DMS79 (cell line): ENCODE data around the gene ING1.
"Not testable (repeated sequence)": the region's sequence is repeated elsewhere in the genome, so short reads cannot be mapped to it uniquely, and the experiment has no call there.

ENCODE experiments used
- DNase-seq: peaks from one replicate; lab custom pipeline; 2025; lab: John Stamatoyannopoulos, UW

The ING1 gene

GRCh38 chr13:110695774-110696173, 17.7 kb upstream of the ING1 start:
- not testable (repeated sequence) for DNase-seq

DNA sequence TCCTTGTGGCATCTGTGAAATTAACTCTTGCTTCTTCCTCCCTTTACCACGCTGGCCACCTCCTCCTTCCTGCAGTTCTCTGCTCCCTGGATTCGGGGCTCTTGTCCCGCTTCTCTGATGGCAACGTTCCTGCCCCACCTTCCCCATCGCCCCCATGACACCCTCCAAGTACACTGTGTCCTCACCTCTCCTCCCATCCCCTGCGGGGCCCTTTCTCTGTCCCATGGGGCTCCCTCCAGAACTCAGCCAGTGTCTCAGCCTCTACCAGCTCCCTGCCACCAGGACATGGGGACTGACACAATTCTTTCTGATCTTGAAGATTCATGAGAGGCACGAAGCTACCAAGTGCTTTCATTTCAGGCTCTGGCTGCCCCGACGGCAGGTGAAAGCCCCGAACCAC, 16.7 kb upstream of the ING1 start:
- DNase-seq: no peak

DNA sequence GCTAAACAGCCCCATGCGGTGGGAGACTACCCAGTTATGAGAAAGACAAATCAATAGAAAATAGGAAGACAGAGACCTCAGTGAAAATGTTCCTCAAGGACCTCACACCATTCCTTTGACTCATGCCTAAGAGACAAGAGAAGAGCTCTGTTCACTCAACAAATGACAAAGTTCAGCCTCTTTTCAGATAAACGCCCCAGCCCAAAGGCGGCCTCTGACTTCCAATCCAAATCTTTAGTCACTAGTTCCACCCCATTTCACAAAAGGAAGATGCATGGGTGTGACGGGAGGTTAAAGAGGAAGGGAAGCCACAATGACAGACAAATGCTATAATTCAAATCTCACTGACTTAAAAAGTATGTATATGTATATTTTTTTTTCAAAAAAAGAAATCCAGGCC, 15.7 kb upstream of the ING1 start:
- no peak for DNase-seq

GRCh38 chr13:110698689-110699088, 14.8 kb upstream of the ING1 start:
- no peak for DNase-seq

DNA sequence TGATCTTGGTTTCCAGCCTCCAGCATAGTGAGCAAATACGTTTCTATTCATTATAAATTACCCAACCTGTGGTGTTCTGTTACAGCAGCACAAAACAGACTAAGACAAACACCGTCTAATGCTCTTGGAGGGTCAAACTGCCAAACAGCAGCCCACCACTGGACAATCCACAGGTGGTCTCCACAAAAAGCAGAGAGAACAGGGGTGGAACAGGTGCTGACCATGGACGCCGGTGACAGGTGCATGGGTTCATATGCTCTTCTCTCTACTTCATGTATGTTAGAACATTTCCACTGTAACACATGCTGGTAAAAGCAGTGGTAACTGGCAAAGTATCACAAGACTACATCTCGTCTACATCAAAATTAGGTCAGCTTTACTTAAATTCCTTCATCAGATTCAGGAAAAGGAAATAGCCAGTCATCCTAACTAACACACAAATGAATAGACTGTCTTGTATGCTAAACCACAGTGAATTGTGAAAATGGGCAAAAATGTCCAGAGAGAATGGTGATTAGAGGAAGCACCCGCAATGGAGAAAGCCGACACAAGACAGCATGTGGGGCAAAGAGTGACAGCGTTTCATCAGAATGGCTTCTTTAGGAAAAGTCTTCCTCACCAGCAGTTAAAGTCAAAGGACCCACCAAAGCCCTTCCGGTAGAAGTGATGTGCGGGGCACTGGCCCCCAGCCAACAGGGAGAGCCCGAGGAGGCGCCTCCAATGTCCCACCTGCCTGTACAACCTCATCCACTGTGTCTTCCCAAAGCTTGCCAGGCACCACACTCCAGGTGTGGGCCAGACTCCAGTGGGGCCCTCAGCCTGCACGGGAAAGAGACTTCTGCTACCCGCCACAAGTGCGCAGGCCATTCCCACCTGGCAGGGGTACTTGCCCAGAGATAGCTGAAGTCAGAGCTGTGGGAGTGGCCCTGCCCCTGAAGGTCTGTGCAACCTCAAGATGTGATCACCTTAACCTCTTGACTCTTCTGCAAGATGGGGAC, 14.1 kb upstream of the ING1 start:
- no peak for DNase-seq

DNA sequence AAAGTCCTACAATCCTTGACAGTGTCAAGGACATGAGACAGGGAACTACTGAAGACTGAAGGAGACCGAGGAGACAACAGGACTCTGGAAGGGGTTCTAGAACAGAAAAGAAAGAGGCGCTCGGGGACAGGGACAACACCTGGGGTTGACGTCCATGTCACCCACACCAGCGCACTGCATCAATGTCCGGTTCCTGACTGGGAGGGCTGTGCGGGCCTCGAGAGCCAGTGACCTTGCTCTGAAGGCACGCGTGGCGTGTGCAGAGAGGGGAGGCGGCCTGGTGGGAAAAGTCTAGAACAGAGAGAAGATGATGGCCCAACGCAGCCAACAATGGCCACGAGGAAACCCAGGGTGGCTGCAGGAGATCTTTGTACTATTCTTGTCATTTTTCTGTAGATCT, 13.3 kb upstream of the ING1 start:
- DNase-seq: no peak

GRCh38 chr13:110700641-110701040, 12.9 kb upstream of the ING1 start:
- no peak for DNase-seq

DNA sequence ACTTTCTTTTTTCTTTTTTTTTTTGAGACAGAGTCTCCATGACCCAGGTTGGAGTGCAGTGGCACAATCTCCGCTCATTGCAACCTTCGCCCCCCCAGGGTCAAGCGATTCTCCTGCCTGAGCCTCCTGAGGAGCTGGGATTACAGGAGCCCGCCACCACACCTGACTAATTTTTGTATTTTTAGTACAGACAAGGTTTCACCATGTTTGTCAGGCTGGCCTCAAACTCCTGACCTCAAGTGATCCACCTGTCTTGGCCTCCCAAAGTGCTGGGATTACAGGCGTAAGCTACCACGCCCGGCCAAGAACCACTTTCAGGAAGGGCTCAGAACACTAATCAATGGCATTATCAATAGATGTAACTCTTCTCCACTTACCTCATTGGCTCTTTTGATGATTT, 12.4 kb upstream of the ING1 start:
- DNase-seq: not testable (repeated sequence)

- DNase-seq: no peak
Measured at GRCh38 chr13:110702089-110702488, 11.4 kb upstream of the ING1 start.

- DNase-seq: no peak
Measured at GRCh38 chr13:110702591-110703526, 10.6 kb upstream of the ING1 start.

DNA sequence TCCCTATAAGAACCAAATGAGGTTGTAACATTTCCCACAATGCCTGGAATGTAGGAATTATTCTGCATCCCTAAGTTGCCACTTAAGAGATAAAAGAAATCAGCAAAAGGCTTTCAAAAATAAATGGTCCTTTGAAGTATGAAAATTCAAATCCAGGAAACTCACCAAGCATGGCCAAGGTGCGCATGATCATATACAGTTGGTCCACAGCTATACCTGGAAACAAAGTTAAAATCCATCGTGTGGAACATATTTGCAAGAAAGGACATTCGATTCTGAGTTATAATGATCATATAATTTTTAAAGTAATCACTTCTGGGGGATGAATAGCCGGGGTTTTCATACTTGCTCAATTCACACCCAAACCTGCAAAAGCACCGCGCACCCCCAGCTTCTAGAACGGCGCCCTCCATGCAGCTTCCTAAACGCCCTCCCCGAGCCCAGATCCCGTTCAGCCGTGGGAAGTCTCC, 8.1 kb upstream of the ING1 start:
- no peak for DNase-seq

DNA sequence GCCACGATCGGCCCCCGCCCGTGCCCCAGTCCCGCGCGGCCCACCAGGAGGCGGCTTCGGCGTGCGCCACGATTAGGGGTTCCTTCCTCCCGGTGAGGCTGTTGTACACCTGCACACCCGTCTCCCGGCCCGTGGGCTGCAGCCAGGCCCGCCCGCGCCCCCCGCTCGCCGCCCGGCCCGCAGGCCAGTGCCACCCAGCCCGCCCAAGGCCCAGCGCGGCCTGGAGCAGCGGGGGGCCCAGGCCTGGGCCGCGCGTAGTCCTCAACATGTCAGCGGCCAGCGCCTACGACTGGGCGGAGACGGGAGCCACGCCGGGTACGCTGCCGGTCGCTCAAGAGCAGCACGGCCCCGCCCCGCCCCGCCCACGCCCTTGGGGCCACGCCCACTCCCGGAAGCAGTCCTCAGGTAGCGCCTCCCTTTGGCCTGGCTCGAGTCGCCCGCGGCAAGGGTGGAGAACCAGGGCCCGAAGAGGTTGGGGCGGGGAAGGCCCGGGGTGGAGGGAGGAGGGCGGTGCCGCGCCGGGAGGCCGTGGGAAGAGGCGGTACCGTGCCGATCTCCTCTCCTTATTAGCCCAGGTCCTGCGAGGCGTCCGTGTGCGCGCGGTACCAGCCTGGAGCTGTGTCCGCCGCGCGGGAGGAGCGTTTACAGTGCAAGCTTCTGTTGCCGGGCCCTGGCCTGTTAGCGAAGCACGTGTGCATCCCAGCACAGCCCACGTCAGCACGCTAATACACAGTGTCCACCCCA, 7.5 kb upstream of the ING1 start, which contains the start of gene CARS2:
Gene CARS2 (minus strand): TSS at position 291 of the 744 bp plus-strand sequence. CDS start 23 bp downstream, at position 268.
- peak; percentile 98 for DNase-seq

GRCh38 chr13:110706570-110707372, 6.7 kb upstream of the ING1 start:
- DNase-seq: no peak

- DNase-seq: peak; percentile 95
Measured at GRCh38 chr13:110712081-110712848, 1.2 kb upstream of the ING1 start.

DNA sequence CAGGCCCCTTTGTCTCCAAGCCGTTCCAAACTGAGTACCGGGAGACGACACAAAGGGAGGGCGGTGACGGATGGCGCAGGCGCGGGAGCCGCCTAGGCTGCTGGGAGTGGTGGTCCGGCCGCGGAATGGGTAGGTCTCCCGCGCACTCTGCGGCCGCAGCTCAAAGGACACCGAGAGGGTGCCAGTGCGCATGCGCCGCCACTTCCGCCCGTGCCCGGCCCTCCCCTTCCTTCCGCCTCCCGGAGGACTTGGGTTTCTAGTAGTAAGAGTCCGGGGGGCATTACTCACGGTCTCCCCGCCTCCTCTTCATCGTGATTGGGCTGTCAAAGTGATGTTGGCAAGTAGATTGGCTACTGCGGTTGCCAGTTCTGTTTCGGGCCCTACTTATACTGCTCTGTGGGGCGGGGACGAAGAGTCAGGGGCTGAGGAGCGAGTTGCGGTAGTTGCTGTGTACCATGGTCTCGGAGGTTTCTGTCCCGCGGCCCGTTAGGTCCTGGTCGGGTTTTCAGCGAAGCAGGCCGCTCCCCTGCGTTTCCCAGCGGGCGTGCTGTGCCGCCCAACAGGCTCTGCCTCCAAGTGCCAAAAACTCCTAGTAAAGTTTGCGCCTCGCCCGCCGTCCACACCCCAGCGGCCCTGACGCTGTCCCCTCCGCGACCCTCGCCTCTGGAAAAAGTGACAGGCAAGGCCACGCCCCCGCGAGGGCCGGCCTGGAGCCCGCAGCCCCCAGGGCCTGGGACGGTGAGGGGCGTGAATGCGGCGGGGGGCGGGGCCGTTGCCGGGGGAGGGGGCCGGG, 455 bp upstream of the ING1 start:
- peak; percentile 100 for DNase-seq

GRCh38 chr13:110713981-110714796, 689 bp downstream of the ING1 start:
- DNase-seq: peak; percentile 35

GRCh38 chr13:110714797-110715394, 1.4 kb downstream of the ING1 start:
- peak; percentile 77 for DNase-seq
